H1 (cell line): ENCODE measurements around the gene RAB11FIP3. TPM values are rescaled to one million over a fixed set of nuclear protein-coding genes. Genes with fewer than 3 reads are reported as not detected.

Experiments
- CEBPB ChIP-seq: IDR thresholded peaks from 2 replicates; pipeline ENCODE4 v1.6.1; 2012; ENCODE audit warnings: low read depth, low read length
- CTBP2 ChIP-seq: IDR thresholded peaks from 2 replicates; pipeline ENCODE4 v1.7.0; 2011; ENCODE audit warnings: borderline replicate concordance, mild to moderate bottlenecking, moderate library complexity, mixed read lengths, low read length; ENCODE audit not compliant: insufficient read depth, insufficient read length
- KDM4A ChIP-seq: IDR thresholded peaks from one replicate; pipeline ENCODE4 v1.7.1; 2012; ENCODE audit warnings: low read depth, mild to moderate bottlenecking, moderate library complexity, low read length, inconsistent platforms; ENCODE audit not compliant: severe bottlenecking
- NRF1 ChIP-seq: IDR thresholded peaks from 2 replicates; pipeline ENCODE4 v1.6.1; 2011; ENCODE audit warnings: mild to moderate bottlenecking, low read depth, low read length, improper control_type of control experiment
- polyA plus RNA-seq, 7 experiments: library from polyadenylated mRNA; depleted of rRNA in 3 of 7; stranded (reverse) in 5 of 7; unstranded in 2 of 7; fragments of >200 nt in 5 of 7; fragments of 200-250 nt in 2 of 7; gene quantifications; 1 replicate in 5 of 7; 2 replicates in 1 of 7; 4 replicates in 1 of 7; pipeline versions ENCODE4 v1.2.1 to v1.2.3, GENCODE V29; 2011 to 2013; ENCODE audit warnings: missing spikeins in 2 of 7, mixed read lengths in 2 of 7
- total RNA-seq: library from RNA; stranded (reverse); fragmentation: NEBNext Ultra II Directional; extraction: Animal tissue kit (Norgen Biotek cat#: 25700); gene quantifications from 2 replicates; pipeline ENCODE4 v1.2.1, GENCODE V29; 2021
- TF ChIP-seq, protein P1 (sequence below): fragments of 300-600 bp; sonication (generic); IDR thresholded peaks from 2 replicates; pipeline ENCODE4 v1.7.1; 2012; ENCODE audit warnings: low read length, moderate library complexity, mild to moderate bottlenecking, inconsistent platforms; ENCODE audit not compliant: insufficient replicate concordance

Gene RAB11FIP3
- total and polyA plus RNA-seq, 2 of the 8 experiments (the other 6 are each of a cell fraction or from before 2014, with no cell fraction given): 9.3 to 35.2 TPM

DNA sequence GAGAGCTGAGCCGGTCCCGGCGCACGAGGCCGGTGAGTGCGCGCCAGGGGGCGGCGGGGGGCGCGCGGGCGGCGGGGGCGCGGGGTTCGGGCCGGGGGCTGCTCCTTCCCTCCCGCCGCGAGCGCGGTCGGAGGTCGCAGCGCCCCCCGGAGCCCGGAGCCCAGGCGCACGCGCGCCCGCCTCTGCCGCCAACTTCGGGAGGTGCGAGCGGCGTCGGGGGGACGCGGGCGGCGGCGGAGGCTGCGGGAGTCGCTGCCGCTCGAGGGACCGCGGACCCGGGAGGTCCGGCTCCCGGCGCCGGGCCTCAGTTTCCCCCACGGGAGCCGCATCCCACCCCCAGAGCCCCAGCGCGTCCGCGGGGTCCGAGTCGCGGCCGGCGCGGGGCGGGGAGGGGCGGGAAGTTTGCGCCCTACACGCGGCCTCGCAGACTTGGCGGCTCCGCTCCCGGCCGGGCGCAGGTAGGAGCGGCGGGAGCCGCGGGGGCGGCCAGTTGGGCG is 134.8 kb downstream of the RAB11FIP3 start, which contains the start of gene PRR35 (continued):
- TF ChIP-seq, protein P1, sequence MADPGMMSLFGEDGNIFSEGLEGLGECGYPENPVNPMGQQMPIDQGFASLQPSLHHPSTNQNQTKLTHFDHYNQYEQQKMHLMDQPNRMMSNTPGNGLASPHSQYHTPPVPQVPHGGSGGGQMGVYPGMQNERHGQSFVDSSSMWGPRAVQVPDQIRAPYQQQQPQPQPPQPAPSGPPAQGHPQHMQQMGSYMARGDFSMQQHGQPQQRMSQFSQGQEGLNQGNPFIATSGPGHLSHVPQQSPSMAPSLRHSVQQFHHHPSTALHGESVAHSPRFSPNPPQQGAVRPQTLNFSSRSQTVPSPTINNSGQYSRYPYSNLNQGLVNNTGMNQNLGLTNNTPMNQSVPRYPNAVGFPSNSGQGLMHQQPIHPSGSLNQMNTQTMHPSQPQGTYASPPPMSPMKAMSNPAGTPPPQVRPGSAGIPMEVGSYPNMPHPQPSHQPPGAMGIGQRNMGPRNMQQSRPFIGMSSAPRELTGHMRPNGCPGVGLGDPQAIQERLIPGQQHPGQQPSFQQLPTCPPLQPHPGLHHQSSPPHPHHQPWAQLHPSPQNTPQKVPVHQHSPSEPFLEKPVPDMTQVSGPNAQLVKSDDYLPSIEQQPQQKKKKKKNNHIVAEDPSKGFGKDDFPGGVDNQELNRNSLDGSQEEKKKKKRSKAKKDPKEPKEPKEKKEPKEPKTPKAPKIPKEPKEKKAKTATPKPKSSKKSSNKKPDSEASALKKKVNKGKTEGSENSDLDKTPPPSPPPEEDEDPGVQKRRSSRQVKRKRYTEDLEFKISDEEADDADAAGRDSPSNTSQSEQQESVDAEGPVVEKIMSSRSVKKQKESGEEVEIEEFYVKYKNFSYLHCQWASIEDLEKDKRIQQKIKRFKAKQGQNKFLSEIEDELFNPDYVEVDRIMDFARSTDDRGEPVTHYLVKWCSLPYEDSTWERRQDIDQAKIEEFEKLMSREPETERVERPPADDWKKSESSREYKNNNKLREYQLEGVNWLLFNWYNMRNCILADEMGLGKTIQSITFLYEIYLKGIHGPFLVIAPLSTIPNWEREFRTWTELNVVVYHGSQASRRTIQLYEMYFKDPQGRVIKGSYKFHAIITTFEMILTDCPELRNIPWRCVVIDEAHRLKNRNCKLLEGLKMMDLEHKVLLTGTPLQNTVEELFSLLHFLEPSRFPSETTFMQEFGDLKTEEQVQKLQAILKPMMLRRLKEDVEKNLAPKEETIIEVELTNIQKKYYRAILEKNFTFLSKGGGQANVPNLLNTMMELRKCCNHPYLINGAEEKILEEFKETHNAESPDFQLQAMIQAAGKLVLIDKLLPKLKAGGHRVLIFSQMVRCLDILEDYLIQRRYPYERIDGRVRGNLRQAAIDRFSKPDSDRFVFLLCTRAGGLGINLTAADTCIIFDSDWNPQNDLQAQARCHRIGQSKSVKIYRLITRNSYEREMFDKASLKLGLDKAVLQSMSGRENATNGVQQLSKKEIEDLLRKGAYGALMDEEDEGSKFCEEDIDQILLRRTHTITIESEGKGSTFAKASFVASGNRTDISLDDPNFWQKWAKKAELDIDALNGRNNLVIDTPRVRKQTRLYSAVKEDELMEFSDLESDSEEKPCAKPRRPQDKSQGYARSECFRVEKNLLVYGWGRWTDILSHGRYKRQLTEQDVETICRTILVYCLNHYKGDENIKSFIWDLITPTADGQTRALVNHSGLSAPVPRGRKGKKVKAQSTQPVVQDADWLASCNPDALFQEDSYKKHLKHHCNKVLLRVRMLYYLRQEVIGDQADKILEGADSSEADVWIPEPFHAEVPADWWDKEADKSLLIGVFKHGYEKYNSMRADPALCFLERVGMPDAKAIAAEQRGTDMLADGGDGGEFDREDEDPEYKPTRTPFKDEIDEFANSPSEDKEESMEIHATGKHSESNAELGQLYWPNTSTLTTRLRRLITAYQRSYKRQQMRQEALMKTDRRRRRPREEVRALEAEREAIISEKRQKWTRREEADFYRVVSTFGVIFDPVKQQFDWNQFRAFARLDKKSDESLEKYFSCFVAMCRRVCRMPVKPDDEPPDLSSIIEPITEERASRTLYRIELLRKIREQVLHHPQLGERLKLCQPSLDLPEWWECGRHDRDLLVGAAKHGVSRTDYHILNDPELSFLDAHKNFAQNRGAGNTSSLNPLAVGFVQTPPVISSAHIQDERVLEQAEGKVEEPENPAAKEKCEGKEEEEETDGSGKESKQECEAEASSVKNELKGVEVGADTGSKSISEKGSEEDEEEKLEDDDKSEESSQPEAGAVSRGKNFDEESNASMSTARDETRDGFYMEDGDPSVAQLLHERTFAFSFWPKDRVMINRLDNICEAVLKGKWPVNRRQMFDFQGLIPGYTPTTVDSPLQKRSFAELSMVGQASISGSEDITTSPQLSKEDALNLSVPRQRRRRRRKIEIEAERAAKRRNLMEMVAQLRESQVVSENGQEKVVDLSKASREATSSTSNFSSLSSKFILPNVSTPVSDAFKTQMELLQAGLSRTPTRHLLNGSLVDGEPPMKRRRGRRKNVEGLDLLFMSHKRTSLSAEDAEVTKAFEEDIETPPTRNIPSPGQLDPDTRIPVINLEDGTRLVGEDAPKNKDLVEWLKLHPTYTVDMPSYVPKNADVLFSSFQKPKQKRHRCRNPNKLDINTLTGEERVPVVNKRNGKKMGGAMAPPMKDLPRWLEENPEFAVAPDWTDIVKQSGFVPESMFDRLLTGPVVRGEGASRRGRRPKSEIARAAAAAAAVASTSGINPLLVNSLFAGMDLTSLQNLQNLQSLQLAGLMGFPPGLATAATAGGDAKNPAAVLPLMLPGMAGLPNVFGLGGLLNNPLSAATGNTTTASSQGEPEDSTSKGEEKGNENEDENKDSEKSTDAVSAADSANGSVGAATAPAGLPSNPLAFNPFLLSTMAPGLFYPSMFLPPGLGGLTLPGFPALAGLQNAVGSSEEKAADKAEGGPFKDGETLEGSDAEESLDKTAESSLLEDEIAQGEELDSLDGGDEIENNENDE: no peak
- TF ChIP-seq CEBPB (no peak), NRF1 (no peak), KDM4A (peak; percentile 74), CTBP2 (no peak)
